ENCODE data around the gene TARS3.
"Not testable (repeated sequence)": the region's sequence is repeated elsewhere in the genome, so short reads cannot be mapped to it uniquely, and the experiment has no call there.

TARS3 gene

DNA sequence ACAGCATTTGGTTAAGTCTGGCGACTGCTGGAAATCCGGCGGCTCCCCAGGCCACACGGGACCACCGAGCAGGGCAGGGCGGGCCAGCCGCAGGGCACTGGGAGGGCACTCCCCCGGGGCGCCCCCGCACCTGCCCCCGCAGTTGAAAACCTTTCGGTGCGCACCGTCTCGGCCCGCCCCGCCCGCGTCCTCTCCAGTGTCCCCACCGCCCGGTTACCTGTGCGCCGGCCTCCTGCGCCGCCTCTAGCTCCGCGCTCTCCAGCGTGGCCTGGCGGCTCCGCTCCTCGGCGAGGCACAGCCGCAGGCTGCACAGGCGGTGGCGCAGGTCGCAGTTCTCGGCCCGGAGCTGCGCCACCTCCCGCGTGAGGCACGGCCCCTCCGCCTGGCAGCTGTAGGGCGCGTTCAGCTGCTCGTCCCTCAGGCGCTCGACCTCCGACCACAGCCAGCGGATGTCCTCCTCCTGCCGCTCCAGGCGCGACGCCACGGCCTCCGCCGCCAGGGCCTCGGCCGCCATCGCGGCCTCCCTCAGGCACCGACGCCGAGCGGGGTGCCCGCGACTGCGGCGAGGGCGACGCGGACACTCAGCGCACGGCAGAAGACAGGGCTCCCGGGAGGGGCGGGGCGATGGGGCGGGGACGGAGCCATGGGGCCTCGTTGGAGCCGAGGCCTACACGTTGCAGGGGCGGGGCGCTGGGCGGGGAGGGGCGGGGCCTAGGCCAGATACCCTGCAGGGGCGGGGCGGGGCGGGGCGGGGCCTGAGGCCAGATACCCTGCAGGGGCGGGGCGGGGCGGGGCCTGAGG, at the start of gene TARS3:
Gene TARS3 (minus strand): TSS at position 600 of the 801 bp plus-strand sequence. CDS start 86 bp downstream, at position 514.
- TF ChIP-seq, protein P1, sequence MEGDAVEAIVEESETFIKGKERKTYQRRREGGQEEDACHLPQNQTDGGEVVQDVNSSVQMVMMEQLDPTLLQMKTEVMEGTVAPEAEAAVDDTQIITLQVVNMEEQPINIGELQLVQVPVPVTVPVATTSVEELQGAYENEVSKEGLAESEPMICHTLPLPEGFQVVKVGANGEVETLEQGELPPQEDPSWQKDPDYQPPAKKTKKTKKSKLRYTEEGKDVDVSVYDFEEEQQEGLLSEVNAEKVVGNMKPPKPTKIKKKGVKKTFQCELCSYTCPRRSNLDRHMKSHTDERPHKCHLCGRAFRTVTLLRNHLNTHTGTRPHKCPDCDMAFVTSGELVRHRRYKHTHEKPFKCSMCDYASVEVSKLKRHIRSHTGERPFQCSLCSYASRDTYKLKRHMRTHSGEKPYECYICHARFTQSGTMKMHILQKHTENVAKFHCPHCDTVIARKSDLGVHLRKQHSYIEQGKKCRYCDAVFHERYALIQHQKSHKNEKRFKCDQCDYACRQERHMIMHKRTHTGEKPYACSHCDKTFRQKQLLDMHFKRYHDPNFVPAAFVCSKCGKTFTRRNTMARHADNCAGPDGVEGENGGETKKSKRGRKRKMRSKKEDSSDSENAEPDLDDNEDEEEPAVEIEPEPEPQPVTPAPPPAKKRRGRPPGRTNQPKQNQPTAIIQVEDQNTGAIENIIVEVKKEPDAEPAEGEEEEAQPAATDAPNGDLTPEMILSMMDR (IDR thresholded peaks at IDR 0.05; ENCODE audit: low read depth, low read length, missing control alignments) = no peak
- peak; percentile 32 for DNase-seq (ENCODE audit: extremely low read depth, low read depth)
- peak within 1 kb of the TSS; percentile 67 for H3K4me3 ChIP-seq (replicated peaks; ENCODE audit: low read depth, low read length)

DNA sequence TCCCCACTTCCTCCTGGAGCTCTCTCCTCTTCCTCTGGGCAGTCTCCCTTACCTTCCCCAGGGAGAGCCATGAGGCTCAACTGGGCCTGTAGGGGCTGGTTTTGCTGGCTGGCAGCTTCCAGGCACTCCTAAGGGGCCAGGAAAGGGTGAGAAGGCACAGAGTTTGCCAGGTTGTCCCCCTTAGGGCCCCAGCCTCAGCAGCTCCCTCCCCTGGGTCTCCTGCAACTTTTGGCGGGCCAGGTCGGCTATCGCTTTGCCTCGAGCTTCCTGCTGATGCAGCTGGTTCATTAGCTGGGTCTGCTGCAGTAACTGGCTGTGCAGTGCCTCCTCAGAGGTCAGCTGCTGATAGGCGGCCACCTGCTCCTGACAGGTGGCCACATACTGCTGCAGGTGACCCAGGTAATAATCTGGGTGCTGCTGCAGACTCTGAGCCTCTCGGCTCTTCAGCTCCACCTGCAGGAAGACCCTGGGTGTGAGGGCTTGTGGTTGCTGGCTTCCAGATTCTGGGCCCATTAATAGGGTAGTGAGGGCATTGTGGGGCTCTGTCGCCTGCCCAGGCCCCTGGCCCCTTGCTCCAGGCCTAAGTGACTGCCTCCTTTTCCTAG, 49.3 kb upstream of the TARS3 start:
- H3K4me3 ChIP-seq (replicated peaks; ENCODE audit: low read depth, low read length) = no peak overlapping the region
- TF ChIP-seq, protein P1 (IDR thresholded peaks at IDR 0.05; ENCODE audit: low read depth, low read length, missing control alignments) = peak; percentile 19
- no peak for DNase-seq (ENCODE audit: extremely low read depth, low read depth)

DNA sequence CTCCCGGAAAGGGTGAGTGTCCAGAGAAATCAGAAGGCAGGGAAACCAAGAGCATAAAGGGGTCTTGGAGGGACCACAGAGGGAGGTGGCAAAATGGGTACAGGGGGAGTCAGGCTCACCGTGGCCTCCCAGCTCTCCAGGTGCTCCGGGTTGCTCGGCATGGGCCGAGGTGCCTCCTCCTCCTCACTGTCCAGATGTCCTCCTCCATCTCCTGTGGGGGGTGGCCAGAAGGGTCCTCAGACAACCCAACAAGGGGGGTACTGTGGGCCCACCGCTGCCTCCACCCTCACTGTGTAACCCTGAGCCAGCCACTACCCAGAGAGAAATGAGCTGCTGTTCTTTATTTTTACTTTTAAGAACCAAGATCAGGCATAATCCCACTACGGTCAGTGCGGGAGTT, 48.6 kb upstream of the TARS3 start:
- no peak overlapping the region for H3K4me3 ChIP-seq (replicated peaks; ENCODE audit: low read depth, low read length)
- DNase-seq (ENCODE audit: extremely low read depth, low read depth) = no peak
- TF ChIP-seq, protein P1 (IDR thresholded peaks at IDR 0.05; ENCODE audit: low read depth, low read length, missing control alignments) = no peak

DNA sequence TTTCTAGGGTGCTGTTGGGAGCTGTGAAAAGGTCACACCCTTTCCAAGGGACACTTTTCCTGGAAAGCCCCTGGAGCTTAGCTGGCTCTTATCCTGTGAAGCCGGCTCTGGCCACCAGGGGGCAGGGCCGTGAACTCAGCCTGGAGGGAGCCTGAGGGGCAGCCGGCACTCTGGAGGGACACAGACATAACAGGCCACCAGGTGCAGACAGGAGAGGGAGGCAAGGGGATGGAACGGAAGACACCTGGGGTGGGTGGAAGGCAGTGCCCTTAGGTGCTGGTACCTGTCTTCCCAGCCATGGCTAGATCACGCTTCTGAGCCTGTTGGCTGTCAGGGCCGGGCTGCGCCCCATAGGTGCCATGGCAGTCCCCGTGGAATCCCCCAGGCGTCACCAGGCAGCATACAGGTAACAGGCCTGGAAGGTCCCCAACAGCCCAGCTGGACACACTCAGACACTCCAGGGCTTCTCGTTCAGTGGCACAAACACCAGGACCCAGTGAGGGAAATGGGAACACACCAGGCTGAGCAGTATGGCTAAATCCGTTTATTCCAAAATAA, 42.9 kb upstream of the TARS3 start:
- not testable (repeated sequence) for DNase-seq (ENCODE audit: extremely low read depth, low read depth); H3K4me3 ChIP-seq (replicated peaks; ENCODE audit: low read depth, low read length)

DNA sequence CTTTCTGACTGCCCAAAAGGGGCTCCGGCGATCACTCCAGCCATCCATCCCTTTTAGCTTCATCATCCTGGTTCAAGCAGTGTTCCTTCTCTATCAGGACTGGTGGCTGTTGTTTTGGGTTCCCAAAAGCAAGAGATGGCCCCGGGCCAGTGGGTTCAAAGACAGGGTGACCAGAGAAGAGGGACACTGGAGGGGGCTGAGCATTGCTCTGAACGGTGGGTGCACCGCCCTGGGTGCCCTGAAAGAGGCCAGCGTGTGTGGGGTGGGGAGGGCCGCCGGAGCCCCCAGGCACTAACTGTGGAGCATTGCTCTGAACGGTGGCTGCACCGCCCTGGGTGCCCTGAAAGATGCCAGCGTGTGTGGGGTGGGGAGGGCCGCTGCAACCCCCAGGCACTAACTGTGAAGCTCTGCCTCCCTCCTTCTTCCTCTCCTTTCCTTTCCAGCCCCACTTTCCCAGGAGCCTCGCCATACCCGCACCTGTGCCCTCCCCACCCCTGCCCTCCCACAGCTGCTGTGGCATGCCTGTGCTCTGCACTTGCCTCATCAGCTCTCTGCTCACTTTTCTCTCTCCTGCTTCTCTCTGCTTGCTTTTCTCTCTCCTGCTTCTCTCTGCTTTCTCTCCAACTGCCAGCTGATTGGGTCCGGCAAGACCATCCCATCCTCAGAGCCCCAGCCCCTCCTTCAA, 41.6 kb upstream of the TARS3 start:
- no peak for DNase-seq (ENCODE audit: extremely low read depth, low read depth)
- no peak overlapping the region for H3K4me3 ChIP-seq (replicated peaks; ENCODE audit: low read depth, low read length)
- TF ChIP-seq, protein P1 (IDR thresholded peaks at IDR 0.05; ENCODE audit: low read depth, low read length, missing control alignments) = no peak

DNA sequence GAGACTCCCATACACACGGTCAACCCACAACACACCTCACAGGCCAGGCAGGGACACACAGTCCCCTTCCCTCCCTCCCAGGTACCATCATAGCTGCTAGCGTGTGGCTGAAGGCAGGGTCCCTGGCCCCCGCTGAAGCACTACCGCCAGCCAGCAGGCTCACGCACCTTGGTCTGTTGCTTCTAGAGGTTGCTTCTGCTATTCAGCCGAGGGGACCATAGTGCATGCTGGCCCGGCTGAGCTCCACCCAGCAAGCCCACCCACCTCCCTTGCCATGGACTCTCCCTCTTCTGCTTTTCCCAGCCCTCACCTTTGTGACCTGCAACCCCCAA, 41.0 kb upstream of the TARS3 start:
- not testable (repeated sequence) for H3K4me3 ChIP-seq (replicated peaks; ENCODE audit: low read depth, low read length); DNase-seq (ENCODE audit: extremely low read depth, low read depth)

DNA sequence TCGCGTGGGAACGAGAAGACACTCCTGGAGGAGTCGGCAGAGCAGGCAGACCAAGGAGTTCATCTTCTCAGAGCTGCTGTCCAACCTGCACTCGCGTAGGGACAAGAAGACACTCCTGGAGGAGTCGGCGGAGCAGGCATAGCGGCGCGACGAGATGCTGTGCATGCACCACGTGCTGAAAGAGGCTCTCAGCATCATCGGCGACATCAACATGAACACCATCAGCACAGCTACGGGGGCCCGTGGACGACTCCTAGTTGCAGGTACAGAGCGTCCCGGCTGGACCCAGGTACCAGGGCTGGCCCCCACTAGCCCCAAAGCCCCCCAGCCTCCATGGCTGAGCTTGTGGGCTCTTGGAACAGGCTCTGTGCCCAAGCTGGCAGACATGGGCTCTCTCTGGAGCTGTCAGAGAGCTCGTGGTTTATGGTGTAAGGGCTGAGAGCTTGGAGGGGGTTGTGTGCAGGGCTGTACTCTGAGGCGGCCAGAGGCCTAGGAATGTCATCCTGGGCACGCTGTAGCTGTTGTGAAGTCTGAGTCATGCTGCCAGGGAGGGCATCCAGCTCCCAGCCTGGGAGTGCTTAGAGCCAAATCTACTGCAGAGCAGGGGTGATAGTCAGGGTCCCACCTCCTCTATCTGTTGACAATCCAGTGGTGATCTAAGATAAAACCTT, 40.5 kb upstream of the TARS3 start:
- DNase-seq (ENCODE audit: extremely low read depth, low read depth); H3K4me3 ChIP-seq (replicated peaks; ENCODE audit: low read depth, low read length): not testable (repeated sequence)

DNA sequence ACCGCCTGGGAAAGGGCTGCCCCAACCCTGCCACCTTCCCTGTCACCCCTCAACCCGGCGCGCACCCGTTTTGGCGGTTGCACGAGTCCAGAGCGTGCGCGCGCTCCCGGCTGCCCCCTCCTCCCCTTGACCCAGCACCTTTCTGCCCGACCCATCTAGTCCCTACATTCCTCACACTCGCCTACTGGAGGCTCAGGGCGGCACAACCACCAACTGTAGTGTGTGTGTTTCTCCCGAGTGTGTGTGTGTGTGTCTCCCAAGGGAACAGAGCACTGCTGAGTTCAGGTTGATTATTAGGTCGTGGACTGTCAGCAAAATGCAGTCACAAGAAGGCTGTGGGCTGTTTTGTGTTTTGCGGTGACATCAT, 22.4 kb upstream of the TARS3 start:
- not testable (repeated sequence) for H3K4me3 ChIP-seq (replicated peaks; ENCODE audit: low read depth, low read length); DNase-seq (ENCODE audit: extremely low read depth, low read depth)

DNA sequence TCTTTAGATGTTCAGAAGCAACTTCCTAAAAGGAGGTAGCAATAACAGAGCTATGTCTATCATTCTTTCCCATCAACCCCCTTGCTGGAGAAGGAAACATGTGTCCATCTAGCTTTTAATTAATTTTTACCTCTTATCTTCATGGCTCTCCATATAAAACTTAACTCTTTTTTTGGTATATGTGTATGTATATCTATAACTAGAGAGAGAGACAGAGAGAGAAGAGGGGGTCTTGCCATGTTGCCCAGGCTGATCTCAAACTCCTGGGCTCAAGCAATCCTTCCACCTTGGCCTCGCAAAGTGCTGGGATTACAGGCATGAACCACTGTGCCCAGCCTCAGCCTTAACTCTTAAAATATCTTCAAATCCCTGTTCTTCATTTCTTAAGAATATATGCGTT, 10.6 kb upstream of the TARS3 start:
- not testable (repeated sequence) for DNase-seq (ENCODE audit: extremely low read depth, low read depth); H3K4me3 ChIP-seq (replicated peaks; ENCODE audit: low read depth, low read length)
